Aorta (tissue), 5 donors: Measurements from ENCODE around the gene FHOD1. TPM values are rescaled to one million over a fixed set of nuclear protein-coding genes. Genes with fewer than 3 reads are reported as not detected.

Experiments used
- ATAC-seq: fragments of 200-7000 bp; cut with Tn5 transposase; one replicate; pipeline ENCODE4 v1.9.1; 2022; ENCODE audit warnings: moderate library complexity; ENCODE audit not compliant: low FRiP score
- DNase-seq, 2 donors: peaks; one replicate each; pipeline ENCODE4 v3.0.0-alpha.2; 2020
- H3K27ac ChIP-seq, 2 donors: one replicate each; pipeline ENCODE4 v1.5.1; 2013; ENCODE audit warnings: low read length in 2 of 2, mild to moderate bottlenecking in 2 of 2, moderate library complexity in 2 of 2, control low read depth in 1 of 2, inconsistent platforms in 1 of 2, low read depth in 1 of 2
- H3K27me3 ChIP-seq, 2 donors: one replicate each; pipeline ENCODE4 v1.6.1; 2013; ENCODE audit warnings: control low read depth in 1 of 2, low read length in 1 of 2, mild to moderate bottlenecking in 1 of 2, moderate library complexity in 1 of 2; ENCODE audit not compliant: insufficient read depth in 2 of 2, control insufficient read depth in 1 of 2
- H3K36me3 ChIP-seq, 2 donors: one replicate each; pipeline ENCODE4 v1.6.1; 2013; ENCODE audit warnings: control low read depth in 1 of 2, low read length in 1 of 2, mild to moderate bottlenecking in 1 of 2; ENCODE audit not compliant: insufficient read depth in 2 of 2, control insufficient read depth in 1 of 2
- H3K4me1 ChIP-seq, 2 donors: one replicate each; pipeline ENCODE4 v1.6.1; 2013; ENCODE audit warnings: low read length in 2 of 2, control low read depth in 1 of 2, mild to moderate bottlenecking in 1 of 2, moderate library complexity in 1 of 2; ENCODE audit not compliant: insufficient read depth in 2 of 2, control insufficient read depth in 1 of 2
- H3K4me3 ChIP-seq, 2 donors: one replicate each; pipeline ENCODE4 v1.5.1; 2013; ENCODE audit warnings: low read length in 2 of 2, control low read depth in 1 of 2, mild to moderate bottlenecking in 1 of 2
- H3K9me3 ChIP-seq: one replicate; pipeline ENCODE4 v1.6.1; 2013; ENCODE audit warnings: mild to moderate bottlenecking, low read length; ENCODE audit not compliant: control insufficient read depth
- WGBS, 2 donors: extraction: QIAGEN DNeasy Blood & Tissue Kit; methylation state at CpG; one replicate each; pipeline ENCODE4 v1.1.7; 2013; 5-methylcytosine and 5-hydroxymethylcytosine counted together
- intact Hi-C, 2 donors: fragments of 100-400 bp; cut with DNase I; formaldehyde crosslinking; loops; one replicate each; pipeline versions ENCODE4 v1.14.2 to v1.15.0; 2022
- polyA plus RNA-seq, 2 donors: library from polyadenylated mRNA; stranded (reverse); fragments of 200-250 nt; gene quantifications; one replicate each; pipeline ENCODE4 v1.2.3, GENCODE V29; 2013
- total RNA-seq, 2 donors: library from RNA; stranded (reverse); fragmentation: NEBNext Ultra II Directional; extraction: Animal tissue kit (Norgen Biotek cat#: 25700); gene quantifications; one replicate each; pipeline ENCODE4 v1.2.1, GENCODE V29; 2021
- donor health status: healthy with polysubstance abuse.
- donor health status: Bipolar disorder and iron deficiency.
- donor health status: DM: no; HTN: no; CAD: no.
- donor health status: DM: no; HTN: no; CAD: no.
- donor health status: DM: yes; HTN: yes; CAD: no.

The FHOD1 gene
- total and polyA plus RNA-seq, 4 donors = 12.9 to 47.9 (median 34.8) TPM

DNA sequence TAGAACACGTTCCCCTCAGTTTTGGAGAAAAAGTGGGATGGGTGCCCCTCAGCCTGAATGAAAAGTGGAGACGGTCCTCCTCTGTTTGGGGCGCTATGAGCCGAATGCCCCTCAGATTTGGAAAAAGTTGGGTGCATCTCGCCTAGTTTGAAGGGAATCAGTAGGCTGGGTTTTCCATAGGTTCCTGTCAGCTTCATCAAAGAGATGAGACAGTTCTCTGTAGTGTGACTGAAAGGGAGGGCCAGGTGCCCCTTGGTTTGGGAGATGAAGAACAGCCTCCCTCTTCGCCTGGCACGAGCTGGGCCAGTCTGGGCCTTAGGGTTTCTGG is 756 bp upstream of the FHOD1 start:
- H3K27ac ChIP-seq = no peak overlapping the region
- WGBS, 2 donors = 5 to 6% methylated on average over 7 of the region's 7 CpGs
- DNase-seq = peak in 1 of 2 donors; percentile 45
- H3K27me3 ChIP-seq = no peaks in the 10 kb centered on the region
- H3K4me1 ChIP-seq = no peaks in the 10 kb centered on the region
- ATAC-seq = no peak
- no peaks in the 10 kb centered on the region for H3K9me3 ChIP-seq
- intact Hi-C loops = no loop called here
- H3K4me3 ChIP-seq = no peak overlapping the region
- H3K36me3 ChIP-seq = no peaks in the 10 kb centered on the region

DNA sequence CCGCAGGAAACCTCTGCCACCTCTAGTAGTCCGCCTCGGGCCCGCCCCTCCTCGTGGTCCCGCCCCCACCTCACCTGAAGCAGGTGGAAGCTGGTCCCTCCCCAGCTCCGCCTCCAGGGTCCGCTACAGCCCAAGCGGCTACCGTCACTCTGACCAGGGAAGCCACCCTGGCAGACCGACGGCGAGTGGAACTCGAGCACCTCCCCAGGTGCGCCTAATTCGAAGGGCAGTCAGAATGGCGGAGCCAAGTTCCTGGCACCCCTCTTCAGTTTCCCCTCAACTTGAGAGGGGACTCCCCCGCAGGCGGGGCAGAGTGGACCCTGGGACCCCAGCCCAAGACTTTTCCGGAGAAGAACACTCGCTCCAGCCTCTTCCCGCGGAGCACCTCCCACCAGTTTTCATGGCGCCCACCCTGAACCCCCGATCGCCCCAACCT is 507 bp downstream of the FHOD1 start:
- Histone ChIP-seq H3K27ac (peak overlapping the region in 1 of 2 donors; percentile 58), H3K36me3 (no peaks in the 10 kb centered on the region), H3K4me3 (peak overlapping the region; percentile 60 to 78), H3K9me3 (no peaks in the 10 kb centered on the region), H3K27me3 (no peaks in the 10 kb centered on the region), H3K4me1 (no peaks in the 10 kb centered on the region)
- 0% methylated on average over 26 of the region's 26 CpGs for WGBS, 2 donors
- DNase-seq (peak; percentile 69 to 81), ATAC-seq (peak; percentile 1)
- intact Hi-C loops = no loop called here

DNA sequence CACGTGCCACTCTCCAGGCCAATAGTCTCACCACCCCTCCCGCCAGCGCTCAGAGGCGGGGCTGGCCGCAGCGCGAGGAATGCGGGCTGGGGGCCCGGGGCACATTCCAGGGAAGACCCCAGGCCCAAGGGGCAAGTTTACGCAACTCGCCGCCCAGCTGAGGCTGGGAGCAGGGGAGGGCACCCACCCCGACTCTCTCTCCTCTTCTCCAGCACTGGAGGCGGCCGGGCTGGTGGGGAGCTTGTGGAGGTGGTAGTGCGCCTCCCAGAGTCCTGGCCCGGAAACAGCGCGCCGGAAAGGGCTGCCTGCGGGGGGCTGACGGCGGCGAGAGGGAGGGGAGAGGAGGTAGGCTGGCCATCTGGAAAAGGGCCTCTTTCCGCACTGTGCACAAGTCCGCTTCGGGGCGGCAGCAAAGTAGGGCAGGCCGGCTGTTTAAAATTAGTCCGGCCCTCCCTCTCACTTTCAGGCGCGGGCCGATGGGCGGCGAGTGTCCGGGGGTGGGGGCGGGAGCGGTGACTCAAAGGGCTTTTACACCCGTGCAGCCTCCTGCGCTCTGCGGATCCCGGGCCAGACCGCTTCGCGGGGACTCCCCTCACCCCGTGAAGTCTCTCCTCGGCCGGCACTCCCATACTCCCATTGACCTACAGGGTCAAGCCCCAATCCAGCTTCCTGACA is 1.1 kb downstream of the FHOD1 start:
- intact Hi-C loops = no loop called here
- no peaks in the 10 kb centered on the region for H3K36me3 ChIP-seq
- H3K27me3 ChIP-seq = no peaks in the 10 kb centered on the region
- 0% methylated on average over 36 to 48 of the region's 48 CpGs for WGBS, 2 donors
- no peaks in the 10 kb centered on the region for H3K4me1 ChIP-seq
- peak overlapping the region; percentile 60 to 78 for H3K4me3 ChIP-seq
- ATAC-seq (peak; percentile 64), DNase-seq (peak; percentile 87 to 92)
- peak overlapping the region; percentile 7 to 69 for H3K27ac ChIP-seq
- H3K9me3 ChIP-seq = no peaks in the 10 kb centered on the region

DNA sequence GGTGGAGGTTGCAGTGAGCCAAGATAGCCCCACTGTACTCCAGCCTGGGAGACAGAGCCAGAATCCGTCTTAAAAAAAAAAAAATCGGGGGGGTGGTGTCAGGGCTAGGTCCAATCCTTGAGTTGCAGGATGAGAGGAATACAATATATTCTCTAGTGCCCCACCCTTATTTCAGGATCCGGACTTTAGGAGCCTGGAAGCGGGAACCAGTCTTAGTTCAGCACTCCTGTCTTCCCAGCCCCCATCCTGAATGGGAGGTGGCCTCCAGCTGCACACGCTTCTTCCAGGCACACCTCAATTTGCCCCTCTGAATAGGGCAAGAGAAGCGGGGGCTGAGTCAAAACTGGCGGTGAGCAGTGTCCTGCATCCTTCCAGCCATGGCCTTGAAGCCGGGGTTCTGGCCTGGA is 1.6 kb downstream of the FHOD1 start:
- H3K9me3 ChIP-seq = no peaks in the 10 kb centered on the region
- no peak for DNase-seq
- intact Hi-C loops = no loop called here
- no peak for ATAC-seq
- WGBS, 2 donors = 10 to 12% methylated on average over 8 of the region's 8 CpGs
- H3K27ac ChIP-seq = peak overlapping the region in 1 of 2 donors; percentile 69
- H3K36me3 ChIP-seq = no peaks in the 10 kb centered on the region
- no peaks in the 10 kb centered on the region for H3K4me1 ChIP-seq
- no peaks in the 10 kb centered on the region for H3K27me3 ChIP-seq
- H3K4me3 ChIP-seq = peak overlapping the region; percentile 60 to 78

DNA sequence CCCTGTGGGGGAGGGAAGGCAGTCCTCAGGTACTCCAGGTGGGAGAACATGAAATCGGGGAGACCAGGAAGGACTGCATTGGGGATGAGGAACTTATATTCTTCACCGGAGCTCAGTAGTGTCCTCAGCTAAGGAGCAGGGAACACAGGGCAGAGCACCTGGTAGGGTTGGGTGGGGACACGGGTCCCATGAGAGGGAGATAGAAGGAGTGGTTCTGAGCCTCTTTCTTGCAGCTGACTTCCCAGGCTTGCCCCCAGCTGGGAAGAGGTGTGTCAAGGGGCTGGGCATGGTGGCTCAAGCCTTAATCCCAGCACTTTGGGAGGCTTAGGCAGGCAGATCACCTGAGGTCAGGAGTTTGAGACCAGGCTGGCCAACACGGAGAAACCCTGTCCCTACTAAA is 2.1 kb downstream of the FHOD1 start:
- no peak overlapping the region for H3K4me3 ChIP-seq
- 79 to 81% methylated on average over 4 of the region's 4 CpGs for WGBS, 2 donors

DNA sequence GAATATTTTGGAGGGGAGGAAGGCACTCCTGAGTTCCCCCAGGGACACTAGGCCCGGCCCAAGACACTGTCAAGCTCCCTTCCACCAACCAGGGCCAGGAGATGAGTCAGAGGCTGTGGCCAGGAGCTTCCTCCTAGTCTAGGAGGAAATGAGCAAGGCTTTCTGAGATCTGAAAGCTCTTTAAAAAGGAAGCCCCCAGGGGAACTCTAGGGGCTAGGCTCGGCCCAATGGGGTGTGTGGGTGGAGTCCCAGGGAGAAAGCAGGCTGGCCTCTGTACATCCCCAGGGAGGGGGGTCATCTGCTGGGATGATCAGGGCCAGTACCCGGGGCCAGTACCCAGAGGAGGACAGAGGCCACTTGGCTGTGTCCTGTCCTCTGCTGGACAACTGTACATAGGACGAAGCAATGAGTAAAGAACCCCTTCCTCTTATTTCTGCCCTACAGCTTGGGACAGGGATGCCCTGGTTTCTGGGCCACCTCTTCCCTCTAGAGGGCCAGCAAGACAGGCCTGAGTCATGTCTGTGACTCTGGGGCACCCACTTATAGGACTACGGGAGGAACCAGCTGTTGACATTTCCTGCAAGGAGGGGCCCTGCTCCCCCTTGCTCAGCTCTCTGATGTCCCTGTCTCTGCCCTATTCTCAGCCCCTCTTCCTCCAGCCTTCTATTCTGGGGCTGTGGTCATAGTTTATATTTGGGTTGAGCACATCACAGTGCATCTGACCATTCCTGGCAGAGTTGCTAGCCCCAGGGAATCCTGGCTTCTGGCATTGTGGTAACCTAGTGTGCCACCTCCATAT is 2.7 kb downstream of the FHOD1 start:
- intact Hi-C loops = no loop called here
- Histone ChIP-seq H3K27me3 (no peaks in the 10 kb centered on the region), H3K9me3 (no peaks in the 10 kb centered on the region), H3K27ac (peak overlapping the region in 1 of 2 donors; percentile 23), H3K4me1 (no peaks in the 10 kb centered on the region), H3K36me3 (no peaks in the 10 kb centered on the region), H3K4me3 (no peak overlapping the region)
- ATAC-seq = peak; percentile 13
- WGBS, 2 donors = 30 to 34% methylated on average over 5 of the region's 5 CpGs
- DNase-seq = peak; percentile 87 to 90

More for the DNA sequence above, 2.1 kb downstream of the FHOD1 start:
- ATAC-seq = no peak
- intact Hi-C loops = no loop called here
- DNase-seq = peak; percentile 45 to 57
- Histone ChIP-seq H3K27me3 (no peaks in the 10 kb centered on the region), H3K27ac (no peak overlapping the region), H3K4me1 (no peaks in the 10 kb centered on the region), H3K36me3 (no peaks in the 10 kb centered on the region), H3K9me3 (no peaks in the 10 kb centered on the region)

DNA sequence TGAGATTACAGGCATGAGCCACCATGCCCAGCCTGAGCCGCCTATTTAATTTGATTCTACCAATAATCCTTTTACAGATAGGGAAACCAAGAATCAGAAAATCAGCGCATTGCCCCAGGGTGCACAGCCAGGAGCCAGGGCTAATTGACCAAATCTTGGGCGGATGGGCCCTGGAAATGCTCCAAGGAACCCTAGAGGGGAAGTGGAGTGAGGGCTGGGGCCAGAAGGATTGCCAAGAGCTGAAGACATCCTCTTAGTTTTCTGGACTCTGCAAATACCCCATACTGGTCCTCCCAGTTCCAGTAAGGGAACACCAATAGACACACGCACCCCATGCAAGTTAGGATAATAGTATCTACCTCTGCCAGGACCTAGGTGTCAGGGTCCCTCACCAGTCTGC is 3.8 kb downstream of the FHOD1 start:
- peak in 1 of 2 donors; percentile 68 for DNase-seq
- H3K4me3 ChIP-seq = no peak overlapping the region
- 82 to 87% methylated on average over 4 of the region's 4 CpGs for WGBS, 2 donors
- H3K36me3 ChIP-seq = no peaks in the 10 kb centered on the region
- H3K27me3 ChIP-seq = no peaks in the 10 kb centered on the region
- H3K27ac ChIP-seq = no peak overlapping the region
- no peak for ATAC-seq
- no peaks in the 10 kb centered on the region for H3K4me1 ChIP-seq
- intact Hi-C loops = no loop called here
- no peaks in the 10 kb centered on the region for H3K9me3 ChIP-seq

DNA sequence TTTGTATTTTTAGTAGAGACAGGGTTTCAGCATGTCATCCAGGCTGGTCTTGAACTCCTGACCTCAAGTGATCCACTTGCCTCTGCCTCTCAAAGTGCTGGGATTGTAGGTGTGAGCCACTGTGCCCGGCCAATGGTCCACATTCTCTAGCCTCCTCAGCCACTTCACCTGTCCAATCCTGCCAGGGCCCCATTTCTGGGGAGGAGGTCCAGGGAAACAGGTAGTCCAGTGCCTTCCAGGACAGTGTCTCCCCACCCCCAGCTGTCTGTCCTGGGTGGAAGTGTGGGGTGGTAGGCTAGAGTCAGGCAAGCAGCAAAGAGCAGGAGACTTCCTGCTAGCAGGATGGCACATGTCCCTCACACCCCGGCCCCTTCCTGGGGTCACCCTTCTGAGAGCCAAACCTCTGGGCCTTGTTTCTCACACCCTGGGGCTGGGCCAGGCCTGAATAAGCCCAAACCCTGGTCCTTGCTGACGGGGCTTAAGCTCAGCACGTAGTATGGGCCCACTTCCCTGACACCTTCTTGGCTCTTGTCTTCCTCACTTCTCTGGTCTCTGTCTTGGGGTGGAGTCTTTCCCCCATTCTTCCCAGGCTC is 5.0 kb downstream of the FHOD1 start:
- intact Hi-C loops = no loop called here
- peak overlapping the region in 1 of 2 donors; percentile 25 for H3K27ac ChIP-seq
- no peaks in the 10 kb centered on the region for H3K36me3 ChIP-seq
- no peak for ATAC-seq
- no peak overlapping the region for H3K4me3 ChIP-seq
- 79 to 82% methylated on average over 4 of the region's 4 CpGs for WGBS, 2 donors
- H3K4me1 ChIP-seq = no peaks in the 10 kb centered on the region
- H3K9me3 ChIP-seq = no peaks in the 10 kb centered on the region
- DNase-seq = peak; percentile 50 to 66
- no peaks in the 10 kb centered on the region for H3K27me3 ChIP-seq
